IPS DF 6.9 (cell line): ENCODE data around the gene SHCBP1L.

ENCODE experiments used
- DNase-seq: peaks from one replicate; pipeline ENCODE4 v3.0.0-alpha.2; 2013; ENCODE audit warnings: low read depth, low spot score
- H3K27ac ChIP-seq: one replicate; pipeline ENCODE4 v1.5.1; 2013; ENCODE audit warnings: low read length, control low read depth
- H3K27me3 ChIP-seq: 2 replicates; pipeline ENCODE4 v1.6.1; 2013; ENCODE audit warnings: mild to moderate bottlenecking, low read length; ENCODE audit not compliant: control insufficient read depth, insufficient read depth
- H3K36me3 ChIP-seq: 2 replicates; pipeline ENCODE4 v1.6.1; 2013; ENCODE audit warnings: low read length; ENCODE audit not compliant: control insufficient read depth, insufficient read depth
- H3K4me1 ChIP-seq: 2 replicates; pipeline ENCODE4 v1.6.1; 2013; ENCODE audit warnings: low read length; ENCODE audit not compliant: control insufficient read depth, insufficient read depth
- H3K4me3 ChIP-seq: 2 replicates; pipeline ENCODE4 v1.5.1; 2013; ENCODE audit warnings: mild to moderate bottlenecking, low read length
- H3K9me3 ChIP-seq: 2 replicates; pipeline ENCODE4 v1.6.1; 2013; ENCODE audit warnings: low read length, inconsistent platforms; ENCODE audit not compliant: control insufficient read depth, insufficient read depth
- WGBS: extraction: QIAGEN DNeasy Blood & Tissue Kit; methylation state at CpG from one replicate; pipeline ENCODE4 v1.1.7; 2013; ENCODE audit warnings: mixed read lengths, missing lambda C conversion rate; ENCODE audit not compliant: insufficient read length, insufficient coverage; 5-methylcytosine and 5-hydroxymethylcytosine counted together

The SHCBP1L gene

DNA sequence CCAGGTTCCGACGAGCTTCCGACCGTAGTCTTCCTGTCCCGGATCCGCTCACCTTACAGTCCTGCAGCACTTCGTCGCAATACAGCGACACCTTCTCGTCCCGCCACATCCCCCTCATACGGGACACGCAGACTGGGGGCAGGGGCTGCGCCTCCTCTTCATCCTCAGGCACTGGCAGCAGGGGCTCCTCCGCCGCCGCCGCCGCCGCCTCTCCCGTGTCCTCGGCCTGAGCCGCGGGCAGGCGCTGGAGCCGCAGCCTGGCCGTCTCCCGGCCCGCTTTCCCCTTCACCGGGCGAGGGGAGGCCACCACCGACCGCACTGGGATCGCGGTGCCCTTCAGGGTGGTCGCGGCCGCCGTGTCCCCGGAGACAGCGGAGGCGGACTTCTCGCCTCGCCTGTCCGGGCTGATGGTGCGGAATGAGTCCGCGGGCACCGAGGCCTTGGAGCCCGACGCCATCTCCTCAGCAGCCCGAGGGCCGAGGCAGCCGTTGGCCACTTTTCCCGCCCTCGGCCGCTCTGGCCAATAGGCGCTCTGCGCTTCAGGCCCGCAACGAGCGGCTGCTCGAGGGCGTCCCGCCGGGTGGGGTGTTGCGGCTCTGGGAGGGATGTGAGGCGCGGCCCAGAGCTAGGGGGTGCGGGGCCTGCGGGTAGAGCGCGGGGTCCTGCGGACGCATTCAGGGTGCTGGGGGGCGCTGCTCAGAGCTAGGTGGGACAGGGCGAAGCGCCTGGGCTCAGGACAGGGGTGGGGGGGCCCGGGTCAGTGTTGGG is at the start of gene SHCBP1L:
TSS of gene SHCBP1L (minus strand) at position 490 of the 768 bp plus-strand sequence. CDS start at position 457, 33 bp downstream.
- Histone ChIP-seq H3K4me1 (peaks cover 2% of the 10 kb centered on the region), H3K4me3 (no peak within 1 kb of the TSS), H3K36me3 (no peaks in the 10 kb centered on the region), H3K27ac (no peak within 1 kb of the TSS), H3K9me3 (no peaks in the 10 kb centered on the region), H3K27me3 (no peaks in the 10 kb centered on the region)
- no CpG with 5 or more reads among the region's 79 CpGs for WGBS
- DNase-seq = no peak

DNA sequence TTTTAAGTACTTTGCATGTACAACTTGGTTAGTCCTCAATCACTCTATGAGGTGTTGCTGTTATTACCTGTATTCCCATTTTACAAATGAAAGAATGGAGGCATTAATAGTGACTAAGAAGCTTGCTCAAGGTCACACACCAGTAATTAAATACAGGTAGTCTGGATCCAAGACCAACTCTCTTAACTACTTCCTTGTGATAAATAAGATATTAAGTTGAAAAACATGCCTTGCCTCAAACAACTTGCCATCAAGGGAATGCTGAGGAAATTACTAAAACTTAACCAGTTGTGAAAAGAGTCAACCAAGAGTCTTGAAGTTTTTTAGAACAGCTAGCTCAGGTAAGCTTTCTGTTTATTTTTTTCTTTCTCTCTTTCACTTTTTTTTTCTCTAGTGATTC is 49.3 kb upstream of the SHCBP1L start:
- H3K27me3 ChIP-seq = no peaks in the 10 kb centered on the region
- no peaks in the 10 kb centered on the region for H3K4me1 ChIP-seq
- H3K9me3 ChIP-seq = no peaks in the 10 kb centered on the region
- H3K4me3 ChIP-seq = no peak overlapping the region
- no peak overlapping the region for H3K27ac ChIP-seq
- no peaks in the 10 kb centered on the region for H3K36me3 ChIP-seq
- DNase-seq = no peak

GRCh38 chr1:183000167-183000962 is 47.4 kb upstream of the SHCBP1L start:
- no peak for DNase-seq
- H3K4me3 ChIP-seq = no peak overlapping the region
- no CpG with 5 or more reads among the region's 4 CpGs for WGBS
- no peaks in the 10 kb centered on the region for H3K27me3 ChIP-seq
- no peaks in the 10 kb centered on the region for H3K9me3 ChIP-seq
- H3K36me3 ChIP-seq = no peaks in the 10 kb centered on the region
- H3K4me1 ChIP-seq = no peaks in the 10 kb centered on the region
- H3K27ac ChIP-seq = no peak overlapping the region

DNA sequence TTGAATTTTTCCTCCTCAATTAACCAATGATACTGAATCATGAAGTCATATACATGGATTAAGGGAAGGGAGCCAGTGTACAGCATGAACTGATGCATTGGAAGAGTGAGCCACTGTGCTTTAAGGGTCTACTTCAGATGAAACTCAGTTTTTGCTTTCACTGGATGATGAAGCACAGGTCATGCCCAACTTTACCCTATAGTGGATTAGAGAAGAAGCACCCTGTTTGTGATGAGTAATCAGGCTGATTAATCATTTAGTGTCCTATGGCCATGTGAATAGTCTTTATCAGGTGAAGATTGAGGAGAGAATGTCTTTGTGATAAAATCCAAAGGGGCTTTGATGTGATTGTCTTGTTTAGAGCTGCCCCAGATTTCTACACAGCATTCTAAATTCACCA is 45.5 kb upstream of the SHCBP1L start:
- Histone ChIP-seq H3K4me1 (no peaks in the 10 kb centered on the region), H3K4me3 (no peak overlapping the region), H3K27me3 (no peaks in the 10 kb centered on the region), H3K9me3 (no peaks in the 10 kb centered on the region), H3K27ac (no peak overlapping the region), H3K36me3 (no peaks in the 10 kb centered on the region)
- no peak for DNase-seq

- H3K27me3 ChIP-seq = no peaks in the 10 kb centered on the region
Observed at GRCh38 chr1:182996816-182997215, 43.9 kb upstream of the SHCBP1L start.

GRCh38 chr1:182995894-182996293 is 42.9 kb upstream of the SHCBP1L start:
- WGBS = no CpG with 5 or more reads among the region's 4 CpGs
- no peak for DNase-seq
- no peaks in the 10 kb centered on the region for H3K9me3 ChIP-seq
- H3K27me3 ChIP-seq = no peaks in the 10 kb centered on the region
- no peaks in the 10 kb centered on the region for H3K36me3 ChIP-seq
- H3K4me1 ChIP-seq = no peaks in the 10 kb centered on the region
- H3K27ac ChIP-seq = no peak overlapping the region
- H3K4me3 ChIP-seq = no peak overlapping the region

More at GRCh38 chr1:182996816-182997215, 43.9 kb upstream of the SHCBP1L start:
- Histone ChIP-seq H3K27ac (no peak overlapping the region), H3K4me1 (no peaks in the 10 kb centered on the region), H3K9me3 (no peaks in the 10 kb centered on the region), H3K4me3 (no peak overlapping the region), H3K36me3 (no peaks in the 10 kb centered on the region)
- no peak for DNase-seq
- no CpG with 5 or more reads among the region's 1 CpG for WGBS

- no peaks in the 10 kb centered on the region for H3K36me3 ChIP-seq
Observed at GRCh38 chr1:182993746-182994145, 40.8 kb upstream of the SHCBP1L start.

DNA sequence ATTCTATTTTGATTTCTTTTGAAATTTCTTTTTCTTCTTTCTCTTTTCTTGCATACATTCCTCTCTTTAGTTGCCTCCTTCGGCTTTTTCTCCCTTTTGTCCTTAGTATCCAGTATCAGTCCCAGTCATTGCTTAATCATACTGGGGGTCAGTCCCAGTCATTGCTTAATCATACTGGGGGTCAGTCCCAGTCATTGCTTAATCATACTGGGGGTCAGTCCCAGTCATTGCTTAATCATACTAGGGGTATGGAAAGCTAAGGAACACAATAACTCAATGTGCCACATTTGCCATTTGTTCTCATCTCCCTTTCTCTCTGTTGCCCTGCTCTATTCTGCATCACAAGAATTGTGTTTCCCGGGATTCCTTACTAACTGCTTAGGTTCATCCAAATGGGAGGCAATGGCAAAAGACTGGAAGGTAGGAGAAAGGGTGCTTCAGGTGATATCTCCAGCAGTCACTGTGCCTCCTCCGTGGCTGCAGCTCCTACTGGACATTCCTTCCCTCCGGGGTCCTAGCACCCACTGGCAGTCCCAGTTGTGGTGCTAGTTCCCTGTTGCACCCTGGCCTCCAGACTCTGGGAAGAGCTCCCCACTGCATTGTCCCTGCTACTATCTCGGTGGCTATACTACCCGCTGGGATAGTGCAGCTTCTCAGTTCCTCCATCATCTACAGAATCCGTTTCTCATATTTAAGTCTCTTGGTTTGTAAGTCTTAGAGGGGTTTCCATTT is 37.6 kb upstream of the SHCBP1L start:
- WGBS = no CpG with 5 or more reads among the region's 7 CpGs
- Histone ChIP-seq H3K4me1 (0 out of 2 replicates have a peak, but pooled peaks cover 2% of the 10 kb centered on the region), H3K9me3 (no peaks in the 10 kb centered on the region), H3K27me3 (no peaks in the 10 kb centered on the region), H3K4me3 (no peak overlapping the region), H3K36me3 (no peaks in the 10 kb centered on the region), H3K27ac (no peak overlapping the region)
- DNase-seq = no peak

More at GRCh38 chr1:182993746-182994145, 40.8 kb upstream of the SHCBP1L start:
- Histone ChIP-seq H3K27ac (no peak overlapping the region), H3K27me3 (no peaks in the 10 kb centered on the region), H3K9me3 (no peaks in the 10 kb centered on the region), H3K4me1 (0 out of 2 replicates have a peak, but pooled peaks cover 2% of the 10 kb centered on the region), H3K4me3 (no peak overlapping the region)
- no peak for DNase-seq

GRCh38 chr1:182985876-182986275 is 32.9 kb upstream of the SHCBP1L start:
- no peaks in the 10 kb centered on the region for H3K9me3 ChIP-seq
- no peak overlapping the region for H3K4me3 ChIP-seq
- H3K4me1 ChIP-seq = 0 out of 2 replicates have a peak, but pooled peaks cover 2% of the 10 kb centered on the region
- whole genome bisulfite sequencing = no CpG with 5 or more reads among the region's 1 CpG
- no peak for DNase-seq
- H3K27me3 ChIP-seq = no peaks in the 10 kb centered on the region
- H3K27ac ChIP-seq = no peak overlapping the region
- no peaks in the 10 kb centered on the region for H3K36me3 ChIP-seq

DNA sequence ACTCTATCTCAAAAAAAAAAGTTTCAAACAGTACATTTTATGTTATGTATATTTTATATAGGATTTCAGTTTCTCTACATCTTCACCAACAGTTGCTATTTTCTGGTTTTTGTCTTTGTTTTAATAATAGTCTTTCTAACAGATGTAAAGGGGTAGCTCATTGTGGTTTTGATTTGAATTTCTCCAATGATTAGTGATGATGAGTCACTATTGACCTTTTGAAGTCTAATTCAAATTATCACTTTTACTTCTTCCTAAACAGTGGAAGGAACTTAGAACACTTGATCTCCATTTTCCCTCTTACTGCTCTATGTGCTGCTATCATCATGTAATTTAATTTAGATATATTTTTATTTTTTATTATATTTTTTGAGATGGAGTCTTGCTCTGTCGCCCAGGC is 31.7 kb upstream of the SHCBP1L start:
- DNase-seq = no peak
- H3K27me3 ChIP-seq = no peaks in the 10 kb centered on the region
- WGBS = no CpG with 5 or more reads among the region's 1 CpG

More for the DNA sequence above, 31.7 kb upstream of the SHCBP1L start:
- H3K27ac ChIP-seq = no peak overlapping the region
- no peak overlapping the region for H3K4me3 ChIP-seq
- H3K9me3 ChIP-seq = no peaks in the 10 kb centered on the region
- H3K4me1 ChIP-seq = no peaks in the 10 kb centered on the region
- H3K36me3 ChIP-seq = no peaks in the 10 kb centered on the region
